A549 (cell line): ENCODE measurements around the gene DCLK1.

Experiments used
- POLR2A ChIP-seq: IDR thresholded peaks from 2 replicates; pipeline ENCODE4 v1.6.1; 2012; ENCODE audit warnings: mild to moderate bottlenecking, low read length
- RAD21 ChIP-seq, 2 experiments: fragments of >200 bp in 1 of 2; sonication (Bioruptor Twin) in 1 of 2; formaldehyde crosslinking in 1 of 2; IDR thresholded peaks in 1 of 2; conservative IDR thresholded peaks in 1 of 2; 2 replicates in 1 of 2; 3 replicates in 1 of 2; pipeline ENCODE4 v1.6.1; 2012 to 2018; ENCODE audit warnings: inconsistent platforms in 1 of 2
- ZFP36 ChIP-seq: fragments of 450-650 bp; IDR thresholded peaks from 2 replicates; pipeline ENCODE4 v1.6.1; 2014; ENCODE audit warnings: borderline replicate concordance; ENCODE audit not compliant: partially characterized antibody
- TF ChIP-seq, protein P1 (sequence below): IDR thresholded peaks from 2 replicates; pipeline ENCODE4 v1.6.1; 2012
- TF ChIP-seq, protein P2 (sequence below): fragments of >200 bp; sonication (Bioruptor Twin); formaldehyde crosslinking; IDR thresholded peaks from 3 replicates; pipeline ENCODE4 v1.5.1; 2016

DNA sequence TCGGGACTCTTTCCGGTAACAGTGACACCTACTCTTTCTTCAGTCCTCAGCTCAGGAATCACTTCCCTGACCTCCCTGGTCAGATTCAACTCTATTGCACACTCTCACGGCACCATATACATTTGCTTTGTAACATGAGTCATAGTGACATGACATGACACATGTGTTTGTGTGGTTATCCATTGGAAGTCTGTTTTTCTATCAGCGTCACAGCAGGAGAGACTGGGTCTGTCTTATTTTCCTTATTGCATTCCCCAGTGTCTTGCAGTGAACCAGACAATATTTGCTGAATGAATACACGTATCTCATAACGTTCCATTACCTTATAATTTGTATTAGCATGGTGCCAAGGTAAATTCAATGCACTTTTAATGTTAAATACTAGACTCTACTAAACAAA lies 102.0 kb downstream of the DCLK1 start:
- no peak for TF ChIP-seq ZFP36
- no peak for TF ChIP-seq POLR2A
- TF ChIP-seq, protein P1, sequence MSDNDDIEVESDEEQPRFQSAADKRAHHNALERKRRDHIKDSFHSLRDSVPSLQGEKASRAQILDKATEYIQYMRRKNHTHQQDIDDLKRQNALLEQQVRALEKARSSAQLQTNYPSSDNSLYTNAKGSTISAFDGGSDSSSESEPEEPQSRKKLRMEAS, result no peak
- no peak for TF ChIP-seq RAD21 (conservative IDR thresholded peaks at IDR 0.05 in 1 of 2, IDR thresholded peaks at IDR 0.05 in 1 of 2)
- TF ChIP-seq, protein P2, sequence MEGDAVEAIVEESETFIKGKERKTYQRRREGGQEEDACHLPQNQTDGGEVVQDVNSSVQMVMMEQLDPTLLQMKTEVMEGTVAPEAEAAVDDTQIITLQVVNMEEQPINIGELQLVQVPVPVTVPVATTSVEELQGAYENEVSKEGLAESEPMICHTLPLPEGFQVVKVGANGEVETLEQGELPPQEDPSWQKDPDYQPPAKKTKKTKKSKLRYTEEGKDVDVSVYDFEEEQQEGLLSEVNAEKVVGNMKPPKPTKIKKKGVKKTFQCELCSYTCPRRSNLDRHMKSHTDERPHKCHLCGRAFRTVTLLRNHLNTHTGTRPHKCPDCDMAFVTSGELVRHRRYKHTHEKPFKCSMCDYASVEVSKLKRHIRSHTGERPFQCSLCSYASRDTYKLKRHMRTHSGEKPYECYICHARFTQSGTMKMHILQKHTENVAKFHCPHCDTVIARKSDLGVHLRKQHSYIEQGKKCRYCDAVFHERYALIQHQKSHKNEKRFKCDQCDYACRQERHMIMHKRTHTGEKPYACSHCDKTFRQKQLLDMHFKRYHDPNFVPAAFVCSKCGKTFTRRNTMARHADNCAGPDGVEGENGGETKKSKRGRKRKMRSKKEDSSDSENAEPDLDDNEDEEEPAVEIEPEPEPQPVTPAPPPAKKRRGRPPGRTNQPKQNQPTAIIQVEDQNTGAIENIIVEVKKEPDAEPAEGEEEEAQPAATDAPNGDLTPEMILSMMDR, result no peak
